ENCODE results near the gene AGBL3.

GRCh38 chr7:135152442-135152841 lies 166.1 kb downstream of the AGBL3 start:
- TF ChIP-seq EZH2 (IDR thresholded peaks at IDR 0.05), result no peak
- no peak for TF ChIP-seq POLR2AphosphoS5 (IDR thresholded peaks at IDR 0.05; ENCODE audit: borderline replicate concordance, low read depth, low read length)
- TF ChIP-seq FOXP2 (optimal IDR thresholded peaks at IDR 0.05; ENCODE audit: control extremely low read depth, extremely low read length, insufficient read depth), result no peak

Measured in SK-N-MC (cell line).